NCI-H146 treated with DMSO at 0.1 percent for 48 hours (cell line): ENCODE results near the gene FNDC5.

Source experiments
- DNase-seq: peaks from one replicate; lab custom pipeline; 2025; ENCODE audit not compliant: unreplicated experiment; lab: John Stamatoyannopoulos, UW

Gene FNDC5

GRCh38 chr1:32897082-32898049 is 26.7 kb upstream of the FNDC5 start:
- no peak for DNase-seq

GRCh38 chr1:32896451-32896850 is 25.7 kb upstream of the FNDC5 start:
- no peak for DNase-seq

- DNase-seq, result no peak
These were observed 24.9 kb upstream of the FNDC5 start for GRCh38 chr1:32895325-32896215.

GRCh38 chr1:32894681-32895080 is 24.0 kb upstream of the FNDC5 start:
- no peak for DNase-seq

- DNase-seq, result no peak
These were observed 23.4 kb upstream of the FNDC5 start for GRCh38 chr1:32894019-32894600.

- no peak for DNase-seq
These were observed 22.7 kb upstream of the FNDC5 start for GRCh38 chr1:32893198-32894018.

GRCh38 chr1:32892368-32893197 is 21.9 kb upstream of the FNDC5 start:
- no peak for DNase-seq

- DNase-seq, result no peak
These were observed 20.9 kb upstream of the FNDC5 start for GRCh38 chr1:32891630-32892029.

GRCh38 chr1:32891241-32891570 is 20.5 kb upstream of the FNDC5 start:
- DNase-seq, result no peak

GRCh38 chr1:32890516-32891240 is 20.0 kb upstream of the FNDC5 start:
- DNase-seq, result no peak

- no peak for DNase-seq
These were observed 19.1 kb upstream of the FNDC5 start for GRCh38 chr1:32889731-32890278.

GRCh38 chr1:32888677-32889420 is 18.1 kb upstream of the FNDC5 start:
- no peak for DNase-seq

- no peak for DNase-seq
These were observed 17.4 kb upstream of the FNDC5 start for GRCh38 chr1:32888134-32888533.

GRCh38 chr1:32887623-32888022 is 16.9 kb upstream of the FNDC5 start:
- no peak for DNase-seq

- DNase-seq, result no peak
These were observed 16.2 kb upstream of the FNDC5 start for GRCh38 chr1:32886828-32887414.

- no peak for DNase-seq
These were observed 15.5 kb upstream of the FNDC5 start, which contains the start of gene HPCA for GRCh38 chr1:32886004-32886827. TSS of gene HPCA (plus strand) at chr1:32886491. CDS start at chr1:32888899, 2,408 bp downstream.

GRCh38 chr1:32885676-32886003 is 14.9 kb upstream of the FNDC5 start:
- no peak for DNase-seq
